Measurements from ENCODE around the gene C4orf54. TPM values are rescaled to one million over a fixed set of nuclear protein-coding genes. Genes with fewer than 3 reads are reported as not detected.

C4orf54 gene
- 1 to 10 TPM; 1.7 to 3.2 TPM for total RNA-seq
- long read RNA-seq = 0 reads

GRCh38 chr4:99657798-99658197, at the start of gene C4orf54:
Gene C4orf54 (minus strand): TSS chr4:99657828. CDS start chr4:99654648, 3,180 bp downstream.
- intact Hi-C loops (cut with DNase I) = no loop called here
- ATAC-seq = peak in 1 of 2 donors; percentile 55
- DNase-seq = no peak

- ATAC-seq = no peak
- intact Hi-C loops (cut with DNase I) = no loop called here
- DNase-seq = no peak
Measured at GRCh38 chr4:99705891-99706290, 48.3 kb upstream of the C4orf54 start.

- intact Hi-C loops (cut with DNase I) = no loop called here
- DNase-seq (no peak), ATAC-seq (no peak)
Measured at GRCh38 chr4:99696801-99697200, 39.2 kb upstream of the C4orf54 start.

- intact Hi-C loops (cut with DNase I) = no loop called here
- ATAC-seq = no peak
- no peak for DNase-seq
Measured at GRCh38 chr4:99693140-99693539, 35.5 kb upstream of the C4orf54 start.

- intact Hi-C loops (cut with DNase I) = no loop called here
- DNase-seq = no peak
- ATAC-seq = no peak
Measured at GRCh38 chr4:99690990-99691389, 33.4 kb upstream of the C4orf54 start.

GRCh38 chr4:99690472-99690871, 32.8 kb upstream of the C4orf54 start:
- DNase-seq (no peak), ATAC-seq (no peak)
- intact Hi-C loops (cut with DNase I) = no loop called here

GRCh38 chr4:99687120-99687519, 29.5 kb upstream of the C4orf54 start:
- DNase-seq (no peak), ATAC-seq (peak; percentile 59 to 74)
- intact Hi-C loops (cut with DNase I) = no loop called here

GRCh38 chr4:99685234-99685633, 27.6 kb upstream of the C4orf54 start:
- ATAC-seq (no peak), DNase-seq (no peak)
- intact Hi-C loops (cut with DNase I) = no loop called here

GRCh38 chr4:99683895-99684294, 26.3 kb upstream of the C4orf54 start:
- intact Hi-C loops (cut with DNase I) = loop anchor here in 1 of 2 donors (5.0 kb wide), 1 partner anchor 123 kb away; no protein-coding TSS in a partner anchor
- ATAC-seq = peak in 1 of 2 donors; percentile 39
- no peak for DNase-seq

GRCh38 chr4:99679976-99680375, 22.3 kb upstream of the C4orf54 start:
- ATAC-seq (no peak), DNase-seq (no peak)
- intact Hi-C loops (cut with DNase I) = loop anchor here in 1 of 2 donors (5.0 kb wide), 1 partner anchor 127 kb away; no protein-coding TSS in a partner anchor

- DNase-seq (no peak), ATAC-seq (peak; percentile 96)
- intact Hi-C loops (cut with DNase I) = no loop called here
Measured at GRCh38 chr4:99679204-99679603, 21.6 kb upstream of the C4orf54 start.

- intact Hi-C loops (cut with DNase I) = no loop called here
- ATAC-seq (no peak), DNase-seq (no peak)
Measured at GRCh38 chr4:99677161-99677560, 19.5 kb upstream of the C4orf54 start.

- ATAC-seq = peak; percentile 27 to 72
- intact Hi-C loops (cut with DNase I) = no loop called here
- no peak for DNase-seq
Measured at GRCh38 chr4:99670409-99671073, 12.9 kb upstream of the C4orf54 start.

- ATAC-seq (peak; percentile 69 to 85), DNase-seq (no peak)
- intact Hi-C loops (cut with DNase I) = loop anchor here in 1 of 2 donors (10.0 kb wide), 2 partner anchors 104 to 136 kb away; partner anchors contain the start of gene TRMT10A
Measured at GRCh38 chr4:99669084-99669483, 11.5 kb upstream of the C4orf54 start.

GRCh38 chr4:99668472-99668871, 10.8 kb upstream of the C4orf54 start:
- intact Hi-C loops (cut with DNase I) = loop anchor here in 1 of 2 donors (10.0 kb wide), 2 partner anchors 104 to 136 kb away; partner anchors contain the start of gene TRMT10A
- DNase-seq = no peak
- ATAC-seq = peak; percentile 53 to 61

GRCh38 chr4:99665983-99666382, 8.4 kb upstream of the C4orf54 start:
- ATAC-seq = no peak

GRCh38 chr4:99664716-99665115, 7.1 kb upstream of the C4orf54 start:
- no peak for ATAC-seq
- no peak for DNase-seq
- intact Hi-C loops (cut with DNase I) = loop anchor here in 1 of 2 donors (10.0 kb wide), 2 partner anchors 100 to 140 kb away; partner anchors contain the start of gene TRMT10A

More at GRCh38 chr4:99665983-99666382, 8.4 kb upstream of the C4orf54 start:
- intact Hi-C loops (cut with DNase I) = loop anchor here in 1 of 2 donors (10.0 kb wide), 2 partner anchors 101 to 139 kb away; partner anchors contain the start of gene TRMT10A
- DNase-seq = no peak

- DNase-seq = no peak
Measured at GRCh38 chr4:99661907-99662306, 4.3 kb upstream of the C4orf54 start.

GRCh38 chr4:99658666-99659065, 1.0 kb upstream of the C4orf54 start:
- peak in 1 of 2 donors; percentile 28 for ATAC-seq
- intact Hi-C loops (cut with DNase I) = no loop called here
- DNase-seq = no peak

More at GRCh38 chr4:99661907-99662306, 4.3 kb upstream of the C4orf54 start:
- intact Hi-C loops (cut with DNase I) = loop anchor here in 1 of 2 donors (10.0 kb wide), 2 partner anchors 97 to 143 kb away; partner anchors contain the start of gene TRMT10A
- peak; percentile 70 to 84 for ATAC-seq

- intact Hi-C loops (cut with DNase I) = no loop called here
- ATAC-seq (peak; percentile 53 to 56), DNase-seq (no peak)
Measured at GRCh38 chr4:99655308-99656081, 2.1 kb downstream of the C4orf54 start.

All from left cardiac atrium (tissue), 4 donors.